Measurements from ENCODE around the gene PLEKHF1.

- no peak for TF ChIP-seq TAF1 (IDR thresholded peaks at IDR 0.05; ENCODE audit: low read depth)
- TF ChIP-seq CEBPB (IDR thresholded peaks at IDR 0.05): no peak
- TF ChIP-seq YY1 (IDR thresholded peaks at IDR 0.05; ENCODE audit: low read depth): no peak
- no peak for TF ChIP-seq TEAD4 (IDR thresholded peaks at IDR 0.05)
- TF ChIP-seq RAD21 (IDR thresholded peaks at IDR 0.05; ENCODE audit: low read depth): no peak
- TF ChIP-seq, protein P1, sequence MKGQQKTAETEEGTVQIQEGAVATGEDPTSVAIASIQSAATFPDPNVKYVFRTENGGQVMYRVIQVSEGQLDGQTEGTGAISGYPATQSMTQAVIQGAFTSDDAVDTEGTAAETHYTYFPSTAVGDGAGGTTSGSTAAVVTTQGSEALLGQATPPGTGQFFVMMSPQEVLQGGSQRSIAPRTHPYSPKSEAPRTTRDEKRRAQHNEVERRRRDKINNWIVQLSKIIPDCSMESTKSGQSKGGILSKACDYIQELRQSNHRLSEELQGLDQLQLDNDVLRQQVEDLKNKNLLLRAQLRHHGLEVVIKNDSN (IDR thresholded peaks at IDR 0.05): no peak
- no peak for TF ChIP-seq REST (IDR thresholded peaks at IDR 0.05; ENCODE audit: low read depth)
- no peak for TF ChIP-seq FOXM1 (IDR thresholded peaks at IDR 0.05; ENCODE audit: borderline replicate concordance, low read depth)
- no peak for TF ChIP-seq EP300 (IDR thresholded peaks at IDR 0.05; ENCODE audit: borderline replicate concordance)
- no peak for TF ChIP-seq CREB1 (IDR thresholded peaks at IDR 0.05; ENCODE audit: low read depth)
- no peak for TF ChIP-seq EGR1 (IDR thresholded peaks at IDR 0.05)
- no peak for TF ChIP-seq NFIC (IDR thresholded peaks at IDR 0.05)
Measured at GRCh38 chr19:29724746-29725145, 59.5 kb downstream of the PLEKHF1 start.
